ENCODE measurements around the gene RPH3AL.

- no peak for TF ChIP-seq CTCF (IDR thresholded peaks at IDR 0.05; ENCODE audit: poor library complexity, severe bottlenecking)
- no peak for TF ChIP-seq EZH2 (IDR thresholded peaks at IDR 0.05; ENCODE audit: borderline replicate concordance, insufficient read depth, low read length, poor library complexity, severe bottlenecking)
Measured at GRCh38 chr17:249236-249993, 103.2 kb downstream of the RPH3AL start.

All from neural cell (in vitro differentiated cells).